H1 (cell line): ENCODE results near the gene SNX27. TPM values are rescaled to one million over a fixed set of nuclear protein-coding genes. Genes with fewer than 3 reads are reported as not detected.

Experiments
- CREB1 ChIP-seq: IDR thresholded peaks from 2 replicates; pipeline ENCODE4 v1.6.1; 2012; ENCODE audit warnings: inconsistent platforms
- polyA plus RNA-seq, 7 experiments: library from polyadenylated mRNA; depleted of rRNA in 3 of 7; stranded (reverse) in 5 of 7; unstranded in 2 of 7; fragments of >200 nt in 5 of 7; fragments of 200-250 nt in 2 of 7; gene quantifications; 1 replicate in 5 of 7; 2 replicates in 1 of 7; 4 replicates in 1 of 7; pipeline versions ENCODE4 v1.2.1 to v1.2.3, GENCODE V29; 2011 to 2013; ENCODE audit warnings: missing spikeins in 2 of 7, mixed read lengths in 2 of 7
- total RNA-seq: library from RNA; stranded (reverse); fragmentation: NEBNext Ultra II Directional; extraction: Animal tissue kit (Norgen Biotek cat#: 25700); gene quantifications from 2 replicates; pipeline ENCODE4 v1.2.1, GENCODE V29; 2021

The SNX27 gene
- total and polyA plus RNA-seq, 2 of the 8 experiments (the other 6 are each of a cell fraction or from before 2014, with no cell fraction given): 23.4 to 65.4 TPM

DNA sequence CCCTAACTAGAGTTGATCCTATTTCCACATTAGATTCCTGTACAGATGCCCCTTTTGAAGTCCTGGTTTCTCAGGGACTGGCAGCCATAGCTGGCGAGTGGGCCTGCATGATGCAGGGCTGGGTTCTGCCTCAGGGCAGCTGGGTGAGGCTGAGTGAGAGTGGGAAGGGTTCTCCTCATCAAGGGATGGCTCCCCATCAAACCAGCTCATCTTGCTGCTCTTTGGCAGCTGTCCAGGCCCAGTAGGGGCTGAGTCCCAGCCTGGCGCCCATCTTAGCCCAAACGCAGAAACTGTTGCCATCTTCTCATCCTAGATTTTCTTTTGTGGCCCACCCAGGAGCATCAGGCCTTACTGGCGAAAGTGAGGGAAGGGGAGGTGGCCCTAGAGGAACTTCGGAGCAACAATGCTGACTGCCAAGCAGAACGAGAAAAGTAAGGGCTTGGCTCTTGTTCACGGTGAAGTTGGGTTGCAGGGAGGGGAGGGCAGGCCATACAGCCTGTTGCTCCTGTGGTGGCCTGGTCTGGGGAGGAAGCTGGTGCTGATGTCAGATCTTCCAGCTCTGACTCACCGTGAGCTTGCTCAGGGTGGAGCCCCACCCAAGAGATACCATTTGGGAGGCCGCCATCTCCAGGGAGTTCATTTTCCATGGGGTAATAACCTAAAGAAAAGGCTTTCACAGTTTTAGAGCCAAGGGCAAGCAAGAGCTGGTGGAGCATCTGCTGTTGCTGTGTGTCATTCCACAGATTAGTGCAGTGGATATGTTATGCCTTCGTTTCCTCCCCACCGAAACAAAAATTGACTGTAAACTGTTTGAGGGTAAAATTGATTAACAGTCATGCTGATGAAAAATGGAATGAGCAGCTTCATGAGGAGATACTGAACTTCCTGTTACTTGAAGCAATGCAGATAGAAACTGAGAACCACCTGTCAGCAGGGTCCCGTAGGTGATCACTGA, 37.0 kb upstream of the SNX27 start (continued):
- no peak for TF ChIP-seq CREB1
- TF ChIP-seq, all 59 proteins: peak for 0
